Urinary bladder (tissue), 4 donors: ENCODE measurements around the gene CBFA2T2. TPM values are rescaled to one million over a fixed set of nuclear protein-coding genes. Genes with fewer than 3 reads are reported as not detected.

ENCODE experiments used
- DNase-seq: peaks from one replicate; pipeline ENCODE4 v3.0.0-alpha.2; 2015; ENCODE audit errors: extremely low spot score
- H3K27ac ChIP-seq: one replicate; pipeline ENCODE4 v1.5.1; 2013; ENCODE audit warnings: low read depth, mild to moderate bottlenecking, moderate library complexity
- H3K36me3 ChIP-seq: one replicate; pipeline ENCODE4 v1.6.1; 2013; ENCODE audit warnings: mild to moderate bottlenecking, moderate library complexity; ENCODE audit not compliant: insufficient read depth
- H3K4me1 ChIP-seq: one replicate; pipeline ENCODE4 v1.6.1; 2013; ENCODE audit warnings: mild to moderate bottlenecking, moderate library complexity; ENCODE audit not compliant: insufficient read depth
- H3K4me3 ChIP-seq: one replicate; pipeline ENCODE4 v1.5.1; 2013; ENCODE audit warnings: low read depth, low read length
- WGBS: extraction: QIAGEN DNeasy Blood & Tissue Kit; methylation state at CpG from one replicate; pipeline ENCODE4 v1.1.7; 2013; 5-methylcytosine and 5-hydroxymethylcytosine counted together
- polyA plus RNA-seq: library from polyadenylated mRNA; stranded (reverse); fragments of 200-250 nt; gene quantifications from one replicate; pipeline ENCODE4 v1.2.3, GENCODE V29; 2013
- total RNA-seq: library from RNA; depleted of rRNA; stranded (reverse); fragments of >200 nt; gene quantifications from one replicate; pipeline ENCODE4 v1.2.3, GENCODE V29; 2014
- donor health status: healthy with polysubstance abuse.
- donor health status: healthy.

CBFA2T2 gene
- total and polyA plus RNA-seq, 2 donors, result 12.5 to 16.0 TPM

- H3K27ac ChIP-seq, result peak overlapping the region; percentile 77
- no peaks in the 10 kb centered on the region for H3K4me1 ChIP-seq
- WGBS, result 24% methylated on average over 16 of the region's 16 CpGs
- H3K36me3 ChIP-seq, result no peaks in the 10 kb centered on the region
- H3K4me3 ChIP-seq, result no peak overlapping the region
- DNase-seq, result no peak
Observed at GRCh38 chr20:33675136-33675959, 185.5 kb downstream of the CBFA2T2 start.

GRCh38 chr20:33676121-33676520, 186.2 kb downstream of the CBFA2T2 start:
- H3K27ac ChIP-seq, result peak overlapping the region; percentile 77
- no peaks in the 10 kb centered on the region for H3K36me3 ChIP-seq
- no peak overlapping the region for H3K4me3 ChIP-seq
- no peaks in the 10 kb centered on the region for H3K4me1 ChIP-seq
- no peak for DNase-seq
- WGBS, result 90% methylated on average over 11 of the region's 11 CpGs

- no peak for DNase-seq
- no peak overlapping the region for H3K4me3 ChIP-seq
- H3K27ac ChIP-seq, result no peak overlapping the region
- H3K36me3 ChIP-seq, result no peaks in the 10 kb centered on the region
- no peaks in the 10 kb centered on the region for H3K4me1 ChIP-seq
- 94% methylated on average over 31 of the region's 31 CpGs for WGBS
Observed at GRCh38 chr20:33676652-33677645, 187.1 kb downstream of the CBFA2T2 start.

GRCh38 chr20:33677991-33678702, 188.3 kb downstream of the CBFA2T2 start:
- H3K36me3 ChIP-seq, result no peaks in the 10 kb centered on the region
- no peak for DNase-seq
- H3K4me3 ChIP-seq, result no peak overlapping the region
- WGBS, result 57% methylated on average over 15 of the region's 15 CpGs
- H3K4me1 ChIP-seq, result no peaks in the 10 kb centered on the region
- H3K27ac ChIP-seq, result no peak overlapping the region

- no peak for DNase-seq
- H3K27ac ChIP-seq, result no peak overlapping the region
- H3K4me3 ChIP-seq, result no peak overlapping the region
- WGBS, result 89% methylated on average over 20 of the region's 20 CpGs
- H3K36me3 ChIP-seq, result no peaks in the 10 kb centered on the region
- H3K4me1 ChIP-seq, result peaks cover 2% of the 10 kb centered on the region
Observed at GRCh38 chr20:33679758-33680485, 190.0 kb downstream of the CBFA2T2 start.

GRCh38 chr20:33680686-33681085, 190.8 kb downstream of the CBFA2T2 start:
- Histone ChIP-seq H3K4me1 (peaks cover 2% of the 10 kb centered on the region), H3K36me3 (no peaks in the 10 kb centered on the region), H3K27ac (no peak overlapping the region), H3K4me3 (no peak overlapping the region)
- DNase-seq, result no peak
- WGBS, result 89% methylated on average over 2 of the region's 2 CpGs

GRCh38 chr20:33681288-33681687, 191.4 kb downstream of the CBFA2T2 start:
- WGBS, result 84% methylated on average over 5 of the region's 5 CpGs
- Histone ChIP-seq H3K4me3 (no peak overlapping the region), H3K27ac (no peak overlapping the region), H3K4me1 (peaks cover 2% of the 10 kb centered on the region), H3K36me3 (no peaks in the 10 kb centered on the region)
- DNase-seq, result no peak

- DNase-seq, result no peak
- H3K4me3 ChIP-seq, result no peak overlapping the region
- WGBS, result 85% methylated on average over 9 of the region's 9 CpGs
- peaks cover 2% of the 10 kb centered on the region for H3K4me1 ChIP-seq
- no peaks in the 10 kb centered on the region for H3K36me3 ChIP-seq
- H3K27ac ChIP-seq, result no peak overlapping the region
Observed at GRCh38 chr20:33681728-33682353, 191.9 kb downstream of the CBFA2T2 start.

- Histone ChIP-seq H3K36me3 (no peaks in the 10 kb centered on the region), H3K27ac (no peak overlapping the region), H3K4me1 (peaks cover 2% of the 10 kb centered on the region), H3K4me3 (no peak overlapping the region)
- DNase-seq, result no peak
- 40% methylated on average over 10 of the region's 10 CpGs for WGBS
Observed at GRCh38 chr20:33684533-33685327, 194.8 kb downstream of the CBFA2T2 start.

GRCh38 chr20:33685328-33686099, 195.6 kb downstream of the CBFA2T2 start:
- WGBS, result 2% methylated on average over 52 of the region's 53 CpGs
- Histone ChIP-seq H3K36me3 (no peaks in the 10 kb centered on the region), H3K4me1 (peaks cover 2% of the 10 kb centered on the region), H3K27ac (no peak overlapping the region), H3K4me3 (peak overlapping the region; percentile 68)
- no peak for DNase-seq
